DND-41 (cell line): ENCODE data around the gene ERC2.

Source experiments
- ATAC-seq: fragments of 200-7000 bp; cut with Tn5 transposase; 3 replicates; pipeline ENCODE4 v1.9.1; 2021; ENCODE audit warnings: low read depth; ENCODE audit not compliant: insufficient read depth
- DNase-seq: peaks from one replicate; pipeline ENCODE4 v3.0.0-alpha.2; 2020
- H2AFZ ChIP-seq: 2 replicates; pipeline ENCODE4 v1.6.0; 2012; ENCODE audit warnings: low read depth, low read length
- H3K27ac ChIP-seq: 2 replicates; pipeline ENCODE4 v1.5.1; 2012; ENCODE audit warnings: low read length, inconsistent platforms
- H3K27me3 ChIP-seq: fragments of 200-600 bp; sonication (generic); 2 replicates; pipeline ENCODE4 v1.6.0; 2012; ENCODE audit warnings: low read length, mild to moderate bottlenecking, inconsistent platforms; ENCODE audit not compliant: insufficient read depth, poor library complexity
- H3K36me3 ChIP-seq: 2 replicates; pipeline ENCODE4 v1.5.1; 2012; ENCODE audit warnings: low read length, inconsistent platforms; ENCODE audit not compliant: insufficient read depth
- H3K4me1 ChIP-seq: 2 replicates; pipeline ENCODE4 v1.5.1; 2012; ENCODE audit warnings: mild to moderate bottlenecking, low read length; ENCODE audit not compliant: insufficient read depth
- H3K4me2 ChIP-seq: 2 replicates; pipeline ENCODE4 v1.6.0; 2012; ENCODE audit warnings: mild to moderate bottlenecking, moderate library complexity, low read length, inconsistent platforms; ENCODE audit not compliant: insufficient read depth
- H3K4me3 ChIP-seq, 2 experiments: fragments of 200-600 bp in 1 of 2; shearing (Covaris generic) in 1 of 2; 2 replicates each; pipeline ENCODE4 v1.5.1; 2012 to 2016; ENCODE audit warnings: inconsistent platforms in 2 of 2, low read length in 2 of 2, mild to moderate bottlenecking in 2 of 2, low read depth in 1 of 2, moderate library complexity in 1 of 2
- H3K79me2 ChIP-seq: 2 replicates; pipeline ENCODE4 v1.6.0; 2012; ENCODE audit warnings: low read length, inconsistent platforms; ENCODE audit not compliant: insufficient read depth
- H3K9ac ChIP-seq: 2 replicates; pipeline ENCODE4 v1.6.0; 2012; ENCODE audit warnings: low read depth, mild to moderate bottlenecking, inconsistent platforms, low read length, moderate library complexity
- H3K9me3 ChIP-seq: 2 replicates; pipeline ENCODE4 v1.5.1; 2012; ENCODE audit warnings: low read length, moderate library complexity, mild to moderate bottlenecking, inconsistent platforms; ENCODE audit not compliant: insufficient read depth, severe bottlenecking
- H4K20me1 ChIP-seq: 2 replicates; pipeline ENCODE4 v1.6.0; 2012; ENCODE audit warnings: low read length; ENCODE audit not compliant: insufficient read depth
- EZH2 ChIP-seq: IDR thresholded peaks from 3 replicates; pipeline ENCODE4 v1.6.1; 2012; ENCODE audit warnings: borderline replicate concordance, low read depth, mild to moderate bottlenecking, moderate library complexity, low read length, inconsistent platforms; ENCODE audit not compliant: severe bottlenecking
- TF ChIP-seq, protein P1 (sequence below): IDR thresholded peaks from 2 replicates; pipeline ENCODE4 v1.5.1; 2012; ENCODE audit warnings: borderline replicate concordance, low read length, moderate library complexity, mild to moderate bottlenecking; ENCODE audit not compliant: poor library complexity, severe bottlenecking; ENCODE audit errors: extremely low read depth

ERC2 gene

DNA sequence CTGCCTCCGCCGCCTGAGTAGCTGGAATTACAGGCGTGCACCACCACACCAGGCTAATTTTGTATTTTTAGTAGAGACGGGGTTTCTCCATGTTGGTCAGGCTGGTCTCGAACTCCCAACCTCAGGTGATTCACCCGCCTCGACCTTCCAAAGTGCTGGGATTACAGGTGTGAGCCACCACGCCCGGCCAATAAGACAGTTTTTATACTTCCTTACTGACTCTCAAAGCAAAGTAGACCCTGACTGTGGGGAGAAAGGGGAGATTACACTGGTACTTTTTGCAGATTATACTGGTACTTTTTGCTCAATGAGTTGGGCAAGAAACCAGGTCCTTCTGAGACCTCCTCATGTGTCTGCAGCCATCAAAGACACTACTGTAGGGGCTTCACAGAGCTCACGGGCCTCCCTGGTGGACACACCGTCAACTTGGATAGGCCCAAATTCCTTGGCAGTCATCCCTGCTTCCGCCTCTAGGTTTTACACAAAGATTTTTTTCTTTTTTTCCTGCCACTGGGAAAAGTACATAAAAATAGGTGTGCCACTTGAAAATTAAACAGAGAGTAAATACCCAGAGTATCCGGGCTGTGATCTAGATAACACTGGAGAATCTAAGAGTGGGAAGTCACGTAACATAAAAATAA is 837.9 kb downstream of the ERC2 start:
- no peaks in the 10 kb centered on the region for H4K20me1 ChIP-seq
- H2AFZ ChIP-seq, result no peak overlapping the region
- no peak for DNase-seq
- no peaks in the 10 kb centered on the region for H3K27me3 ChIP-seq
- H3K9me3 ChIP-seq, result no peaks in the 10 kb centered on the region
- H3K36me3 ChIP-seq, result no peaks in the 10 kb centered on the region
- no peak overlapping the region for H3K9ac ChIP-seq
- TF ChIP-seq EZH2, result no peak
- TF ChIP-seq, protein P1, sequence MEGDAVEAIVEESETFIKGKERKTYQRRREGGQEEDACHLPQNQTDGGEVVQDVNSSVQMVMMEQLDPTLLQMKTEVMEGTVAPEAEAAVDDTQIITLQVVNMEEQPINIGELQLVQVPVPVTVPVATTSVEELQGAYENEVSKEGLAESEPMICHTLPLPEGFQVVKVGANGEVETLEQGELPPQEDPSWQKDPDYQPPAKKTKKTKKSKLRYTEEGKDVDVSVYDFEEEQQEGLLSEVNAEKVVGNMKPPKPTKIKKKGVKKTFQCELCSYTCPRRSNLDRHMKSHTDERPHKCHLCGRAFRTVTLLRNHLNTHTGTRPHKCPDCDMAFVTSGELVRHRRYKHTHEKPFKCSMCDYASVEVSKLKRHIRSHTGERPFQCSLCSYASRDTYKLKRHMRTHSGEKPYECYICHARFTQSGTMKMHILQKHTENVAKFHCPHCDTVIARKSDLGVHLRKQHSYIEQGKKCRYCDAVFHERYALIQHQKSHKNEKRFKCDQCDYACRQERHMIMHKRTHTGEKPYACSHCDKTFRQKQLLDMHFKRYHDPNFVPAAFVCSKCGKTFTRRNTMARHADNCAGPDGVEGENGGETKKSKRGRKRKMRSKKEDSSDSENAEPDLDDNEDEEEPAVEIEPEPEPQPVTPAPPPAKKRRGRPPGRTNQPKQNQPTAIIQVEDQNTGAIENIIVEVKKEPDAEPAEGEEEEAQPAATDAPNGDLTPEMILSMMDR, result no peak
- H3K4me2 ChIP-seq, result no peak overlapping the region
- no peaks in the 10 kb centered on the region for H3K79me2 ChIP-seq
- no peak for ATAC-seq
- H3K4me1 ChIP-seq, result no peaks in the 10 kb centered on the region
- H3K4me3 ChIP-seq, result no peak overlapping the region
- no peak overlapping the region for H3K27ac ChIP-seq

- Histone ChIP-seq H3K27me3 (no peaks in the 10 kb centered on the region), H2AFZ (no peak overlapping the region), H3K27ac (no peak overlapping the region), H3K36me3 (no peaks in the 10 kb centered on the region), H3K79me2 (no peaks in the 10 kb centered on the region), H3K4me3 (no peak overlapping the region), H3K4me2 (no peak overlapping the region), H3K9ac (no peak overlapping the region), H4K20me1 (no peaks in the 10 kb centered on the region), H3K4me1 (no peaks in the 10 kb centered on the region), H3K9me3 (no peaks in the 10 kb centered on the region)
- ATAC-seq (no peak), DNase-seq (no peak)
- no peak for TF ChIP-seq EZH2
- TF ChIP-seq, protein P1, result no peak
Observed at GRCh38 chr3:55629432-55629831, 838.8 kb downstream of the ERC2 start.

DNA sequence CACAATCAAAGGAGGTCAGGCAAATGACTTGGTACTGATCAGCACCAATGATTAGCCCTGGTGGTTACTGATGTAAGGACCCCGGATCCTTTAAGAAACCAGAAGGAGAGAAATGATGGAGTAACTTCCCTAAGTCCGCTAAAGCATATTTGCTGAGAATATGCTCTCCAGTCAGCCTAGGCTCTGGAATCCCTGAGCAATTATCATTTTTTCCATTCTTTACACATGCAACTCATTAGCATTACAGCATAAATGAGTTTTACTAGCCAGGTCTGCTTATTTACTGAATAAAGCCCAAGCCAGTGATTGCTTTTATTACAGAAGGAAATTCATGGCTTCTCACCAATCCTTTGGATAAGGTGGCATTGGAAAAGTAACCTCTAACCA is 842.0 kb downstream of the ERC2 start:
- Histone ChIP-seq H3K27me3 (no peaks in the 10 kb centered on the region), H4K20me1 (no peaks in the 10 kb centered on the region), H3K9me3 (no peaks in the 10 kb centered on the region), H3K27ac (no peak overlapping the region), H3K36me3 (no peaks in the 10 kb centered on the region), H3K4me1 (no peaks in the 10 kb centered on the region), H2AFZ (no peak overlapping the region), H3K4me2 (no peak overlapping the region), H3K9ac (no peak overlapping the region), H3K4me3 (no peak overlapping the region), H3K79me2 (no peaks in the 10 kb centered on the region)
- ATAC-seq (no peak), DNase-seq (no peak)
- TF ChIP-seq EZH2, result no peak

- no peaks in the 10 kb centered on the region for H3K36me3 ChIP-seq
- ATAC-seq (no peak), DNase-seq (no peak)
- H3K79me2 ChIP-seq, result no peaks in the 10 kb centered on the region
- no peaks in the 10 kb centered on the region for H4K20me1 ChIP-seq
- no peak for TF ChIP-seq EZH2
- TF ChIP-seq, protein P1, result no peak
- no peak overlapping the region for H3K27ac ChIP-seq
- H2AFZ ChIP-seq, result no peak overlapping the region
- no peak overlapping the region for H3K4me3 ChIP-seq
- H3K27me3 ChIP-seq, result no peaks in the 10 kb centered on the region
- H3K4me1 ChIP-seq, result no peaks in the 10 kb centered on the region
- no peak overlapping the region for H3K4me2 ChIP-seq
- H3K9ac ChIP-seq, result no peak overlapping the region
- H3K9me3 ChIP-seq, result no peaks in the 10 kb centered on the region
Observed at GRCh38 chr3:55624238-55624637, 844.0 kb downstream of the ERC2 start.
